ENCODE measurements around the gene TNS3. TPM values are rescaled to one million over a fixed set of nuclear protein-coding genes. Genes with fewer than 3 reads are reported as not detected.

The TNS3 gene
- total and polyA plus RNA-seq, 2 donors (not counting 1 experiment from before 2014, with no cell fraction given): 11.4 to 77.5 TPM

DNA sequence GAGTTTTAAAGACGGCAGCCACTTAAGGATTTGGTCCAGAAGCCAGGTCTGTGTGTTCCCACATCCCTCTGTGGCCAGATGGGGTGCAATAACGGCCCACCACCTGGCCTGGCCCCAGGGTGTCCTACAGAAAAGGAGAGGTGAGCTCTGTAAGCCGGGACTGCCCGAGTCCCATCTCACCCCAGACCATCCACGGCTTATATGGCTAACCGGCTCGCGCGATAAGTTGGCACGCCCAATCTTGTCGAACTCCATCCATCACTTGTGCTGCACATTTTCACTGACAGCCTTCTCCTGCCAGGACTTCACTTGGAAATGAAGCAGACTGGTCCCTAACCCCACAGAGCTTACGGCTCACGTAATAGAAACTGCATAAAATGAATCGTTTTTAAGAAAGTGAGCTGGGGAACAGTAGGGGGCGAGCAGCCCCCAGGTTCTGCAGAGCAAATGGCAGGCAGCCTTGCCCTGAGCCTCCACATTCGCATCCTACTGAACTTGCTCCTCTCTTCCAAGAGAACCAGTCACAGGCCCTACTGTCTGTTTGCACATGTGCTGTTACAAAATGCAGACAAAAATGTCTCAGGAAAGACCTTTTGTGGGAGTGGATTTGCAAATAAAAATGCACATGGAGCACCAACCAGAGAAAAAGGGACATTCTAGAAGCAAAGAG is 98.2 kb downstream of the TNS3 start:
- H3K4me2 ChIP-seq (replicated peaks; ENCODE audit: low read depth, low read length, poor library complexity, severe bottlenecking): no peak overlapping the region
- ATAC-seq (ENCODE audit: low read depth): no peak
- intact Hi-C loops (cut with micrococcal nuclease): loop anchor here (5.0 to 10.0 kb wide), 3 partner anchors 99 to 604 kb away; partner anchors contain the start of genes TNS3 and UPP1
- ChIA-PET POLR2A (no interaction called here), CTCF (interaction anchor here (0.8 to 2.7 kb wide), 10 partner anchors 9 to 335 kb away, joined by 3 to 14 read pairs (median 4); no protein-coding TSS in a partner anchor)
- peaks cover 39 to 43% of the 10 kb centered on the region in 2 donors for H3K4me1 ChIP-seq (ENCODE audit: control insufficient read depth in 2 of 2, insufficient read depth in 2 of 2, low read length in 2 of 2)
- peak; percentile 35 for DNase-seq
- H3K9ac ChIP-seq (ENCODE audit: low read length): no peak overlapping the region
- Mint-ChIP-seq H3K4me1 (peaks cover 62% of the 10 kb centered on the region), H3K9me3 (ENCODE audit: insufficient read depth) (no peaks in the 10 kb centered on the region), H3K27ac (no peak overlapping the region), H3K27me3 (no peaks in the 10 kb centered on the region), H3K4me3 (no peak overlapping the region)
- no peak overlapping the region for H2AFZ ChIP-seq (ENCODE audit: insufficient read depth, low read depth, low read length, poor library complexity, severe bottlenecking)
- no peak overlapping the region for H3K27ac ChIP-seq (ENCODE audit: low read length in 2 of 2)
- no peak for TF ChIP-seq EZH2 (IDR thresholded peaks at IDR 0.05; ENCODE audit: borderline replicate concordance, insufficient read depth, low read depth, low read length, poor library complexity, severe bottlenecking)
- TF ChIP-seq, protein P1, sequence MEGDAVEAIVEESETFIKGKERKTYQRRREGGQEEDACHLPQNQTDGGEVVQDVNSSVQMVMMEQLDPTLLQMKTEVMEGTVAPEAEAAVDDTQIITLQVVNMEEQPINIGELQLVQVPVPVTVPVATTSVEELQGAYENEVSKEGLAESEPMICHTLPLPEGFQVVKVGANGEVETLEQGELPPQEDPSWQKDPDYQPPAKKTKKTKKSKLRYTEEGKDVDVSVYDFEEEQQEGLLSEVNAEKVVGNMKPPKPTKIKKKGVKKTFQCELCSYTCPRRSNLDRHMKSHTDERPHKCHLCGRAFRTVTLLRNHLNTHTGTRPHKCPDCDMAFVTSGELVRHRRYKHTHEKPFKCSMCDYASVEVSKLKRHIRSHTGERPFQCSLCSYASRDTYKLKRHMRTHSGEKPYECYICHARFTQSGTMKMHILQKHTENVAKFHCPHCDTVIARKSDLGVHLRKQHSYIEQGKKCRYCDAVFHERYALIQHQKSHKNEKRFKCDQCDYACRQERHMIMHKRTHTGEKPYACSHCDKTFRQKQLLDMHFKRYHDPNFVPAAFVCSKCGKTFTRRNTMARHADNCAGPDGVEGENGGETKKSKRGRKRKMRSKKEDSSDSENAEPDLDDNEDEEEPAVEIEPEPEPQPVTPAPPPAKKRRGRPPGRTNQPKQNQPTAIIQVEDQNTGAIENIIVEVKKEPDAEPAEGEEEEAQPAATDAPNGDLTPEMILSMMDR (IDR thresholded peaks at IDR 0.05): no peak
- no peak overlapping the region for H3K4me3 ChIP-seq (ENCODE audit: control extremely low read depth in 1 of 5, extremely low read depth in 1 of 5, insufficient read depth in 1 of 5, low read depth in 2 of 5, low read length in 4 of 5)
- H3K9me3 ChIP-seq (ENCODE audit: control extremely low read depth in 1 of 3, control insufficient read depth in 2 of 3, insufficient read depth in 1 of 3, low read length in 2 of 3): no peaks in the 10 kb centered on the region
- H3K79me2 ChIP-seq (ENCODE audit: control insufficient read depth, insufficient read depth, low read length): peaks cover 18% of the 10 kb centered on the region
- WGBS (ENCODE audit: insufficient coverage): 91% methylated on average over 14 of the region's 16 CpGs
- H3K36me3 ChIP-seq (replicated peaks in 1 of 2; ENCODE audit: control extremely low read depth in 1 of 2, control insufficient read depth in 1 of 2, extremely low read depth in 1 of 2, insufficient read depth in 2 of 2, low read length in 1 of 2): no peaks in the 10 kb centered on the region
- no peaks in the 10 kb centered on the region for H3K27me3 ChIP-seq (replicated peaks in 1 of 4; ENCODE audit: control extremely low read depth in 1 of 4, control insufficient read depth in 3 of 4, insufficient read depth in 4 of 4, low read length in 3 of 4)
- peaks cover 5% of the 10 kb centered on the region for H4K20me1 ChIP-seq (ENCODE audit: control insufficient read depth, insufficient read depth, low read length, poor library complexity, severe bottlenecking)

Data from B cell (primary cell).